GM18517 (cell line): ENCODE data around the gene GPR62.
A peak's percentile ranks its signal among the peaks of the same experiment; 100 is the strongest.
"Not testable (repeated sequence)": the region's sequence is repeated elsewhere in the genome, so short reads cannot be mapped to it uniquely, and the experiment has no call there.

ENCODE experiments used
- ATAC-seq: cut with Tn5 transposase; IDR thresholded peaks from one replicate; pipeline ENCODE4 v1.9.1; 2021; ENCODE audit warnings: mild to moderate bottlenecking, moderate library complexity; ENCODE audit not compliant: unreplicated experiment

The GPR62 gene

DNA sequence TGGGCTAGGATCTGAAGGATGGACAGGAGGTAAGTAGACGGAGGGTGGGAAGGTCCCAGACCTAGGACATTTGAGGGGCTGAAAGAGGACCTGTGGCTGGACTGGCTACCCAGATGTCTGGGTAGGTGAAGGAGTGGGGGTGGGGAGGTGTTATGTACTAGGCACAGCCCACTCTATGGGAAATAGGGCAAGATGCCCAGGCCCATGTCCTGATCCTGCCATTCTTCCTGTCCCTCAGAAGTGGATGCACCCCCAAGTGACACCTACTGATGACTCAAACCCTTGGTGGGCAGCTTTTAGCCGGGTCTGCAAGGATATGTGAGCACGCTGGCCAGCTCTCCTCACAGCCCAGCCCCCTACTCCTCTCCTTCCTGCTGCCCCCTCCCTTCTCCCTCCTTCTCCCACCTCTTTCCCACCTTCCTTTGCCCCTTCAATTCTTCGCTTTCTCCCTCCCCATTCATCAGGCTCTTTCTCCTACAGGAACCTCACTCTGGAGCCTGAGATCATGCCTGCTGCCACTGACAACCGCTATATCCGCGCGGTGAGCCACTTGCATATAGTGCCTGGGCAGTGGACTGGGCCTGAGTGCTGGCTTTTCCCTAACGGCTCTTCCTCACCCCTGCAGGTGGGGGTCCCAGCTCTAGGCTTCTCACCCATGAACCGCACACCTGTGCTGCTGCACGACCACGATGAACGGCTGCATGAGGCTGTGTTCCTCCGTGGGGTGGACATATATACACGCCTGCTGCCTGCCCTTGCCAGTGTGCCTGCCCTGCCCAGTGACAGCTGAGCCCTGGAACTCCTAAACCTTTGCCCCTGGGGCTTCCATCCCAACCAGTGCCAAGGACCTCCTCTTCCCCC, 33.3 kb downstream of the GPR62 start:
- no peak for ATAC-seq

DNA sequence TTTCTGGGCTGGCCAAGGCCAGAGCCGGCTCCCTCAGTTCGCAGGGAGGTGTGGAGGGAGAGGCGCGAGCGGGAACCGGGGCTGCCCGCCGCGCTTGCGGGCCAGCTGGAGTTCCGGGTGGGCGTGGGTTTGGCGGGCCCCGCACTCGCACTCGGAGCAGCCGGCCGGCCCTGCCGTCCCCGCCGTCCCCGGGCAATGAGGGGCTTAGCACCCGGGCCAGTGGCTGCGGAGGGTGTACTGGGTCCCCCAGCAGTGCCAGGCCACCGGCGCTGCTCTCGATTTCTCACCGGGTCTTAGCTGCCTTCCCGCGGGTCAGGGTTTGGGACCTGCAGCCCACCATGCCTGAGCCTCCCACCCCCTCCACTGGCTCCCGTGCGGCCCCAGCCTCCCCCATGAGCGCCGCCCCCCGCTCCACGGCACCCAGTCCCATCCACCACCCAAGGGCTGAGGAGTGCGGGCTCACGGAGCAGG, 35.4 kb downstream of the GPR62 start:
- ATAC-seq: not testable (repeated sequence)

DNA sequence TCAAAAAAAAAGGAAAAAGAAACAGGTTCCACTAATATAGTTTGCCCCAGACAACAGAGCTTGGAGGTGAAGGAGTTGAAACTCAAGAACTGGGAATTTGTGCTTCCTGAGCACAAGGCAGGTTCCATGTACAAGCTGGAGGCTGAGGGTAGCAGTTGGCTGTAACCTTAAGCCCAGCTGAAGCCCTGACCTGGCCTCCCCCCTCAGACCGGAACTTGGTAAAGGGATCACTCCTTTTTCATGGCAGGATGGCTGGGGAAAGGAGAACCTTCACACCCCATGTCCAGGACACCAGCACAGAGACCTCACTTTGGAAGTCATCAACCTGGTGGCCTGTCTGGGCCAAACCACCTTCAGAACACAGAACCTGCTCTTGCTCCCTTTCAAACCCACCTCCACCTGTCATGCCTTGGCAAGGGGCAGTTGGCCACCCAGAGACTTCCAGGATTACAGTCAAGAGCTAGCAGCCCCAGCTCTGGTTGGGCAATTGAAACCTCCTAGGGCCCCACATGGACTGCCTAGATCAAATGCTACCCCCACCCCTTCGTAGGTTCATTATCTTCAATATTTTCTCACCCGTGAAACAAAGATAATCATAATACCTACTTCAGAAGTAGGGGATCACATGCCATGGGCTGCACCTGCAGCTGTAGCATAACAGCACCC, 37.0 kb downstream of the GPR62 start:
- no peak for ATAC-seq

DNA sequence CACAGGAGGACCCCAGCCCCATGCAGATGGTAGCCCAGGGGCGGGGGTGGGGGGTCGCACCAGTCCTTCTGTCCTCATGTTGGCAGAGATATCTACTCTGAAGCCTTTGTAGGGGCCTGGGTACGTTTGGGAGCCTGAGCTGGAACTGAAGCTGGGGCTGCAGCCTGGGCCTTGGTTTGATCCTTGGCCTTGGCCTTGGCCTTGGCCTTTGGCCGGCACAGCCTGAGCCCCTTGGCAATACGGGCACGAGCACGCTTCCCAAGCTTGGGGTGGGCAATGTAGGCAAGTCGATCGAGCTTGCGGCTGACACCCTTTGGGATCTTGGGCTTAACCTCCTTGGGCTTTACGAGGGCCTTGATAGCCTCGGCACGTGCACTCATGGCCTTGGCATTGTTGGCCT, 38.5 kb downstream of the GPR62 start:
- ATAC-seq: not testable (repeated sequence)

DNA sequence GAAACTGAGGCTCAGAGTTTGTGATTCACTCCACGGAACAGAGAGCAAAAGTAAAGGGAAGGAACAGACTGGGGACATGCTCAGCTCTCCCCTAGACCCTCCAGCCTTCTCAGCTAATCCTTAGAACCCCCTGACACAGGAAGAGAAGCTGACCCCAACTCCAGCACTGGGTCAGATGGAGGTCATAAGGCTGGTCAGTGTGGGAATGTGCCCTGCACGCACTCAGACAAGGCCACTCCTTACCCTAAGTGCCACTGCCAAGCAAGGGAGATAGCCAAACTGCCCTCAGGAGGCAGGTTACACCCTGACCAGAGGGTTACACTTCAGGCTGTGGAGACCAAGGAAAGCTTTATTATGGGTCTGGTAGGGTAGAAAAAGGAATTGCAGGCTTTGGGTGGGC, 39.3 kb downstream of the GPR62 start:
- ATAC-seq: no peak

DNA sequence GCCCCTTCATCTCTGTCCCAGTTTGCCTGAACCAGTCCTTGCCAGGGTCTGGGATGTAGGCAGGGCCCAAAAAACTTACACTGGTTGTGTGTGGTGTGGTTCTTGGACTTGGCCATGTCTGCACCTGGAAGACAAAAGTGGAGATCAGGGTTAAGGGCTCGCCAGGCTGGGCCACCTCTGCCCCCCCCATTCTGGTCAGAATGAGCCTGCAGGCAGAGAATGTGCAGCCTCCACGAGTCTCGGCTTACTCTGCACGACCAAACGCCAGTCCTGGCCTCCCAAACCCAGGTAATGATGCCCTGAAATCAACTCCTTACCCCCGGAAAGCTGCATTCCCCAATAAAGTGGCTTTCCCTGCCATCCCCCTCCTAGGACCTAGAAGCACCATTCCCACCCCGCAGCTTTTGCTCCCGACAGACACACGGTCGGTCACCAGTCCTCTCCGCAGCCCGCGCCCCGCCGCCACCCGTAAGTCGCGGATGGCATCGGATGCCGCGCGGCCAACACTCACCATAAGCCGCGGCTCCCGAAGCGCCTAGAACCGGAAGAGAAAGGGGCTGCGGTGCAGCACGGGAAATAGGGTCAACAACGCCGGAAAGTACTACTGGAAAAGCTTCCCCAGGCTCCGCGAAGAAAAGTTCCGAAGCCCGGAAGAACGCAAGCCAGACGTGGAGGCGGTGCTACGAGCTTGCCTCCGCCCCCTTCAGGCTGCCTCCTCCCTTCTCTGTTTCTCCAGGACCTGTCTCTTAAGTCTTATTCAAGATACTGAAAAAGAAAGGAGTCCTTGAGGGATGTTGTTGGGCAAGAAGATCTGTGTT, 40.4 kb downstream of the GPR62 start, which contains the start of gene RPL29:
RPL29 (minus strand) TSS at position 550 of the 818 bp plus-strand sequence; CDS start at position 116, 434 bp downstream.
- ATAC-seq: peak; percentile 84

DNA sequence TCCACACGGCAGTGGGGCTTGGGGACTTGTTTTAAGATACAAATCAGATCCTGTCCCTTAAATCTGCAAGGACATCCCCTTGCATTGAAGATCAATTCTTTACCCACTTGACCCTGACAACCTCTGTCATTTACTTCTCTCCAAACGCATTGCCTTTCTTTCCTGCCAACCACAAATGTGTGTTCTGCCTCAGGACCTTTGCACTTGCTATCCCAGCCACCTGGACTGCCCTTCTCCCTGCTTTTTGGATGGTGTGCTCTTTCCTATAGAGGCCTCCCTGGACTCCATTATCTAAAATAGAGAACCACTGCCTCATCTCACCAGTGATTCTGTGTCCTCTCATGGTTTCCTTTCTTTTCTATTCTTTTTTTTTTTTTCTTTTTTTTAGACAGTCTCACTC, 42.0 kb downstream of the GPR62 start:
- ATAC-seq: no peak

DNA sequence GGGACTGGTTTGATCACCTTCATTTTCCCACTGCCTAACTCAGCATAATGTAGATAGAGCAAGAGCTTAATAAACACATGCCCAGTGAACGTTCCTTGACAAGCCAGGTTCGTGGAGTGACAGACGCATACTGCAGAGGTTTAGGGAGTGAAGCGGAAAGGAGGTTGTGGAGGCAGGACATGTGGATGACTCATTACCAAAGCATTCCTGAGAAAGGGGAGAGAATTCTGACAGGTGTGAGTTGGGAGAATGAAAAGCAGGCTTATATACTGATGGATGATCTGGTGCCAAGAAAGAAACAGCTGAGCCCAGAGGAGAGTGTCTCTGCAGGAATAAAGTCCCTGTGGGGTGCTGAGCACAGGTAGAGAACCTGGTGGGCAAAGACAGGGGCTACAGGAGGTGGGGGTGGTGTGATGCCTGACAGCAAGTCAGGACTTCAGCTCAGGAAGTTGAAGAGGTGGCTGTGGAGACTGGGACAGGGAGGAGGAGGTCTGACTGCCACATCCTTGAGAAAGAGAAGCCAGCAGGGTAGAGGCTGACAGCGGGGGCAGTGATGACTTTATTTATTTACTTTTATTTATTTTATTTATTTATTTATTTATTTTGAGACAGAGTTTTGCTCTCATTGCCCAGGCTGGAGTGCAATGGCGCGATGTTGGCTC, 42.9 kb downstream of the GPR62 start:
- no peak for ATAC-seq

DNA sequence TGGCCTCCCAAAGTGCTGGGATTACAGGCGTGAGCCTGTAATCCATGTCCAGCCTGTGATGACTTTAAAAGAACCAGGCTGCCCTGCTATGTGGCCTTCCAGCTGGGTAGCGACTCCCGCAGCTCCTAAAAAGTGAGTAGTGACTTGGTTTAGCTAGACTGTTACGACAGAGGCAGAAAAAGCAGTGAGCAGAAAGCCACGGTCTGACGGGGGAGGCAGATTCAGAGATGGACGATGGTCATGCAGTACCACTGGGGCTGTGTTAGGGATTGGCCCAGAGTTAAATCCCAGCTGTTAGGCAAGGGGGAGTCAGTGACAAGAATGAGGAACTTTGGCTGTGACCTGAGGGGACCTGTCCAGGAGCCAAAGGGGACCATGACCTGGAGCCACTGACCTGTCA, 43.6 kb downstream of the GPR62 start:
- ATAC-seq: no peak

DNA sequence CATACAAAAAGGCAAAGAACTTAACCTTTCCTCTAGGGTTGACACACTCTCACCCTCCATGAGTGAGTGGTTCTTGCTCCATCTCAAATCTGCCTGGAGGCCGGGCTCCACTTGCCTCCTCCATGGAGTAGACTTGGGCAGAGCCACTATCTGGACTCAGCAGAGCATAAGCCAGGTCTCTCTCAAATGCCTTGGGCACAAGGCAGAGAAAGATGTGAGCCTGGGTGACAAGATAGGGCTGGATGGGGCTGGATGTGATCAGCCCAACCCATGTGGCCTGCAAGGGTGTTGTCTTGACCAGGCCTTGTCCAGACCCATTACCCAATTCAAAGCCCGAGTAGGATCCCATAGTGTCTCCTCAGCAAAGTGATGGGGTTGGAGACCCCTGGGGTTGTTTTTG, 44.7 kb downstream of the GPR62 start:
- no peak for ATAC-seq

DNA sequence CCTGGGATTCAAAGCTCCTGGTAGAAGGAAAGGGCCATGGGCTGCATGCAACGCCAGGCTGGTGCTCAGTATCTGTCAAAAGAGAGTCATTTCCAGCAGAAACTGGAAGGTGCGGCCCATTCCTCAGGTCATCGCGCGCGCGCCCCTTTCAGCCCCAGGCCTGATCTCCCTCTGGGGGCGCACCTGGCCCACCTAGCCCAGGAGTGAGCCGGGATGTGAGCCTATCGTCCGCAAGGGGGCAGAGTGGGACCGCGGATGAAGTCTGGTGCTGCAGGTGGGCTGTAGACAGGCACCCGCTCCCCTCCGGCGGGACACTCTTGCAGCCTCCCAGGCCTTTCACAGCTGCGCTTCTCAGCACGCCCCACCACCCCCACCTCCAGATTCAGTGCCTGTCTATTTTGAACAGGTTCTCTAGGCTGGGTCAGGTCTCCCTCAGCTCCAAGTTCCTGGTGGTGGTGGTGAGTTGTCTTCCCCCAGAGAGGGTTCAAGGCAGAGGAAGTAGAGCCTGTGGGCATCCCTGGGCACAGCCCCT, 46.3 kb downstream of the GPR62 start:
- ATAC-seq: no peak

DNA sequence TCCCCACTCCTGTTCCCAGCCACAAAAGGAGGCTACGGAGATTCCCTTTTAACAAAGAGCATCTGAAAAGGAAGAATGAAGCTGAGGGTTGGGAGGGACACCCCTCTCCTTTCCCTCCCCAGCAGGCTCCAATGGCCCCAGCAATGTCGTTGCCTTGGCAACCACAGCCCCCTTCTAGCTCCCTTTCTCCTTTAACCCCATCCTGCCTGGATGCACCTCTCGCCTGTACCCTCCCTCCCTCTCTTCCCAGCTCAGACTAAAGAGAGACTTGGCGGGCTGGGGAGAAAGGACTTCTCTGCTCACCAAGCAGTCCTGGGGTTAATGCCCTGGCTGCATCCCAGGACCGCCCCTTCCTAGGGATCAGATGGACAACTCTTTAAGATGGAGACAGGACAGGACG, 47.6 kb downstream of the GPR62 start:
- no peak for ATAC-seq

DNA sequence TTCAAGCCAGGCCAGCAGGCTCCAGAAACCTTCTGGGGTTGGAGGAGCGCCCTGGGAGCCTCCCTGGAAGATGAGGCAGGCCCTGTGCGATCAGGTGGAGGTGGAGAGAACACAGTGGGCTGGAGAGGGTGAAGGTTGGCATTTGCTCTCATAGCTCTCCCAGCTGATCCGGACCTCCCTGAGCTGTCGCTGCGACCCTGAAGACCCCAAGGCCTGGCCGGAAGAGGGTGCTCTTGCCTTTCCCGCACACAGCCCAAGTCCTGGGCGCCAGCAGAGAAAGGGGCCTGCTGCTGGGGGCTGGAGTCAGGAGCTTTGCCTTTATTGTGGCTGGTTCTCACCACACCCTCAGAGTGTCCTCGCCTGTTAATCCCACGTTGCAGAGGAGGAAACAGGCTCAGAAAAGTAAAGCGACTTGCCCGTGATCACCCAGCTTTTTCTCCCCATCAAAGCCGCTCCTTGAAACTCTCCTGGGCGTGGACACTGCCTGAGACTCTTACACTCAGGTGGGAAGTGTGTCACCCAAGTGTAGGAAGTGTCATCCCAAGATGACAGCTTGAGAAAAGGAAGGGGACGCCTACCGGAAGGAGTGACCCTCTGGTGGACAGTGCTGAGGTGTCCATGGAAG, 49.1 kb downstream of the GPR62 start:
- ATAC-seq: no peak

DNA sequence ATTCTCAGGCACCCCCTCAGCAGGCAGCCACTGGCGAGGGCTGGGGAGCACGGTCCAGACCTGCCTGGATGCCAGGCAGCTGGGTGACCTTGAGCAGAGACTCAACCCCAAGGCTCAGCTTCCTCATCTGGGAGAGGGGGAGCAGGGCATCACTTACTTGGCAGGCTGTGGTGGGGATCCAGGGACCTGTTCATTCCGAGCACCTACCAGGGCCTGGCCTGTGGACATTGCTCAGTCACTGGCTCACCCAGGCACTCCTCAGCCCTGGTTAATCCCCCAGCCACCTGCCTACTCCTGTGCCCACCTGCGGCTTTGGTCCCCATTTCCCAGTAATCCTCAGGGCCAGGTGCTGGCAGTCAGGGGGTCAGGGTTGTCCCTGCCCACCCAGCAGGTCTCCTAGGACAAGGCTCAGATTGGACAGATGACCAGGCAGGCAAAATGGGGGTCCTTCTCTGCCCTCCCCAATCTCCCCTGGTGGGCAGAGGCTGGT, 49.8 kb downstream of the GPR62 start:
- no peak for ATAC-seq

DNA sequence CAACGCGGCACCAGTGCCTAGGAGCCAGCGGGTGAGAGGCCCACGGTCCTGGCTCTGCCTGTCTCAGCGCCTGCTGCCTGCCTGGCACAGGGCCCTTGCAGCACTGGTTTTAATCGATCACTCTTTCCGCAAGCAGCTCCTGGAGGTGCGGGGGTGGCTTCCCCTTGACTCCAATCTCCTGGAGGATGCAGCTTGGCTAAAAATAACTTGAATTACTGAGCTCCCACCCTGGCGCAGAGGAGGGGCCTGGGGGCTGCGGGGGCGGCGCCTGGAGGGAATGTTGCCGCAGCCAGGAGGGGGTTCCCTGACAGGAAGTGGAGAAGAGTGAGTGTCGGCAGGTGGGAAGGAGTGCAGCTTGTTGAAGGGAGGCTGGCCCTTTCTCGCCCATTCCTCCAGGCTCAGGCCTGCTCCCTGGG, 50.4 kb downstream of the GPR62 start:
- ATAC-seq: no peak

DNA sequence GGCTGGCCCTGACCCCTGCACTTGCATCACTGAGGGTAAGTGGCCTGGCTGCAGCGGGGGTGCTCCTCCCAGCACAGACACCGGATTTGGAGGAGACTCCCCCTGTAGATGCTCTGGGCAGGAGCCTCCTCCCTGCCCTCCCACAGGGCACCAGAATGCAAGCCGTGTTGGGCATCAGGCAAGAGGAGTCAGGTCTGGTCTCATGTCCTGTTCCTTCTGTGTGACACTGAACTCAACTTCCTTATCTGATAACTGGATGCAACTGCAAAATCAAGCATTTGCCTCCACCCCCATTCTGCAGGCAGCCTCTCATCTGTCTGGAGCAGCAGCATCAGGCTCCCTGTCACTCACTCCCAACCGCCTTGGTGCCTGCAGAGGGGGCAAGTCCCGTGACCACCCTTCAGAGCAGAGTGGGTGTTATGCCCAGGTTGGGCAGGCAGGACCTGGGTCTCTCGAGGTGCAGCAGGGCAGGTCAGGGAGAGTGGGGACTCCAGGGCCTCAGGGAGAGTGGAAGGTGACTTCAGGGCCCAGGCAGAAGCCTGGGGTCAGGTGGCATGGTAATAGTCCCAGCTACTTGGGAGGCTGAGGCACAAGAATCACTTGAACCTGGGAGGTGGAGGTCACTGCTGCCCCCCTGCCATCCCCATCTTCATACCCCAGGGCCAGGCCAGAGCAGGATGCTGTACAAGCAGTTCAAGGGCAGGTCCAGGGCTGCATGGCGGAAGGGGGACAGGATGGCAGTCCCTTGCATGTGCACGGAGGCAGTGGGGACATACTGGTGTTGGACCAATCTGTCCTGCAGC, 51.0 kb downstream of the GPR62 start:
- no peak for ATAC-seq

DNA sequence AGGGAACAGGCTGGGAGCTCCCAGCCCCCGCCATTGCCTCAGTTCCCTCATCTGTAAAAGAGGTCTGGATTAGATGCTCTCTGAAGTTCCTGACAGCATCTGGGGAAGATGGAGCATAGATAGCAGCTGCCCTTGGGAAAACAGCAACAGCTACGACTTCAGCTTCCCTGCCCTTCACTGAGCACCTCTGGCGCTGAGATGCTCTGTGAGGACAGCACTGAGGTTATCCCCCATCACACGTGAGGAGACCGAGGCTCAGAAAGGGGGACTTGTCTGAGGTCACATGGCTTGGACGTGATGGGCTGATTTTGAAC, 51.6 kb downstream of the GPR62 start:
- no peak for ATAC-seq
